HepG2 (cell line): ENCODE measurements around the gene CHKA. TPM values are rescaled to one million over a fixed set of nuclear protein-coding genes. Genes with fewer than 3 reads are reported as not detected.

Source experiments
- ARID4A ChIP-seq: sonication (generic); formaldehyde crosslinking; IDR thresholded peaks from 2 replicates; pipeline ENCODE4 v1.5.0; 2020; ENCODE audit warnings: mild to moderate bottlenecking, missing genetic modification reagents, borderline replicate concordance
- ATF1 ChIP-seq: IDR thresholded peaks from 2 replicates; pipeline ENCODE4 v1.6.1; 2016; ENCODE audit warnings: mild to moderate bottlenecking, control low read depth
- CBX5 ChIP-seq: sonication (generic); formaldehyde crosslinking; IDR thresholded peaks from 2 replicates; pipeline ENCODE4 v1.4.0; 2020; ENCODE audit warnings: missing genetic modification reagents, borderline replicate concordance
- HMG20B ChIP-seq: conservative IDR thresholded peaks from 2 replicates; pipeline ENCODE4 v1.6.1; 2016; ENCODE audit warnings: missing genetic modification reagents, missing compliant biosample characterization
- HNF4A ChIP-seq: sonication (generic); formaldehyde crosslinking; IDR thresholded peaks from 2 replicates; pipeline ENCODE4 v1.4.0; 2020; ENCODE audit warnings: missing genetic modification reagents
- NFIB ChIP-seq: sonication (generic); formaldehyde crosslinking; IDR thresholded peaks from 2 replicates; pipeline ENCODE4 v1.9.0; 2021; ENCODE audit warnings: missing genetic modification reagents, mild to moderate bottlenecking, borderline replicate concordance
- POGZ ChIP-seq: sonication (generic); formaldehyde crosslinking; IDR thresholded peaks from 2 replicates; pipeline ENCODE4 v1.4.0; 2020; ENCODE audit warnings: mild to moderate bottlenecking, missing genetic modification reagents
- RCOR2 ChIP-seq: IDR thresholded peaks from 2 replicates; pipeline ENCODE4 v1.6.1; 2016; ENCODE audit warnings: missing biosample characterization, missing genetic modification reagents
- RFX5 ChIP-seq: IDR thresholded peaks from 2 replicates; pipeline ENCODE4 v1.6.1; 2011; ENCODE audit warnings: low read depth, low read length, improper control_type of control experiment
- SIX4 ChIP-seq: sonication (generic); formaldehyde crosslinking; IDR thresholded peaks from 2 replicates; pipeline ENCODE4 v1.4.0; 2020; ENCODE audit warnings: missing genetic modification reagents
- SMAD9 ChIP-seq: sonication (generic); formaldehyde crosslinking; IDR thresholded peaks from 2 replicates; pipeline ENCODE4 v1.5.1; 2020; ENCODE audit warnings: mild to moderate bottlenecking, missing genetic modification reagents
- TBX3 ChIP-seq: fragments of 450-650 bp; IDR thresholded peaks from 2 replicates; pipeline ENCODE4 v1.6.1; 2017; ENCODE audit warnings: antibody characterized with exemption, mild to moderate bottlenecking, inconsistent platforms, borderline replicate concordance
- YEATS2 ChIP-seq: sonication (generic); formaldehyde crosslinking; IDR thresholded peaks from 2 replicates; pipeline ENCODE4 v1.4.0; 2020; ENCODE audit warnings: missing genetic modification reagents, borderline replicate concordance
- ZFP36 ChIP-seq: fragments of 150-350 bp; IDR thresholded peaks from 2 replicates; pipeline ENCODE4 v1.6.1; 2018; ENCODE audit warnings: borderline replicate concordance, low read length, low read depth; ENCODE audit not compliant: partially characterized antibody
- ZNF253 ChIP-seq: sonication (generic); formaldehyde crosslinking; IDR thresholded peaks from 2 replicates; pipeline ENCODE4 v1.8.0; 2022; ENCODE audit warnings: mild to moderate bottlenecking, missing genetic modification reagents, borderline replicate concordance
- ZNF354B ChIP-seq: sonication (generic); formaldehyde crosslinking; IDR thresholded peaks from 2 replicates; pipeline ENCODE4 v1.8.0; 2022; ENCODE audit warnings: mild to moderate bottlenecking, missing genetic modification reagents
- ZNF468 ChIP-seq: sonication (generic); formaldehyde crosslinking; IDR thresholded peaks from 2 replicates; pipeline ENCODE4 v1.8.0; 2022; ENCODE audit warnings: mild to moderate bottlenecking, moderate library complexity, missing genetic modification reagents
- ZNF510 ChIP-seq: sonication (generic); formaldehyde crosslinking; IDR thresholded peaks from 2 replicates; pipeline ENCODE4 v1.4.0; 2020; ENCODE audit warnings: low read depth, mild to moderate bottlenecking, missing genetic modification reagents
- ZNF564 ChIP-seq: sonication (generic); formaldehyde crosslinking; IDR thresholded peaks from 2 replicates; pipeline ENCODE4 v1.8.1; 2023; ENCODE audit warnings: mild to moderate bottlenecking, missing genetic modification reagents
- ZNF775 ChIP-seq: sonication (generic); formaldehyde crosslinking; IDR thresholded peaks from 2 replicates; pipeline ENCODE4 v1.4.0; 2020; ENCODE audit warnings: missing genetic modification reagents, mild to moderate bottlenecking, moderate library complexity, borderline replicate concordance
- polyA plus RNA-seq, 8 experiments: library from polyadenylated mRNA; depleted of rRNA in 3 of 8; stranded (reverse) in 7 of 8; unstranded in 1 of 8; fragments of >200 nt; fragmentation: Illumina TruSeq in 4 of 8; extraction: Trizol in 4 of 8; gene quantifications; 2 replicates each; pipeline versions ENCODE4 v1.2.1 to v1.2.3, GENCODE V29; 2011 to 2016; ENCODE audit warnings: low read depth in 4 of 8, missing spikeins in 1 of 8, mixed read lengths in 1 of 8; ENCODE audit not compliant: insufficient read depth in 1 of 8
- total RNA-seq, 5 experiments: library from RNA; depleted of rRNA; stranded (reverse); fragments of >200 nt; fragmentation: Illumina TruSeq; extraction: Trizol; gene quantifications; 2 replicates each; pipeline ENCODE4 v1.2.3, GENCODE V29; 2016; ENCODE audit warnings: low read depth in 1 of 5
- TF ChIP-seq, protein P1 (sequence below): sonication (generic); formaldehyde crosslinking; IDR thresholded peaks from 2 replicates; pipeline ENCODE4 v1.8.1; 2023; ENCODE audit warnings: mild to moderate bottlenecking, moderate library complexity, missing genetic modification reagents
- TF ChIP-seq, protein P2 (sequence below): sonication (generic); formaldehyde crosslinking; IDR thresholded peaks from 2 replicates; pipeline ENCODE4 v1.5.0; 2020; ENCODE audit warnings: missing genetic modification reagents
- TF ChIP-seq, protein P3 (sequence below): sonication (generic); formaldehyde crosslinking; IDR thresholded peaks from 2 replicates; pipeline ENCODE4 v1.9.0; 2021; ENCODE audit warnings: missing genetic modification reagents, borderline replicate concordance

CHKA gene
- total and polyA plus RNA-seq, 2 of the 13 experiments (the other 11 are each of a cell fraction or from before 2014, with no cell fraction given): 71.6 to 92.7 TPM

DNA sequence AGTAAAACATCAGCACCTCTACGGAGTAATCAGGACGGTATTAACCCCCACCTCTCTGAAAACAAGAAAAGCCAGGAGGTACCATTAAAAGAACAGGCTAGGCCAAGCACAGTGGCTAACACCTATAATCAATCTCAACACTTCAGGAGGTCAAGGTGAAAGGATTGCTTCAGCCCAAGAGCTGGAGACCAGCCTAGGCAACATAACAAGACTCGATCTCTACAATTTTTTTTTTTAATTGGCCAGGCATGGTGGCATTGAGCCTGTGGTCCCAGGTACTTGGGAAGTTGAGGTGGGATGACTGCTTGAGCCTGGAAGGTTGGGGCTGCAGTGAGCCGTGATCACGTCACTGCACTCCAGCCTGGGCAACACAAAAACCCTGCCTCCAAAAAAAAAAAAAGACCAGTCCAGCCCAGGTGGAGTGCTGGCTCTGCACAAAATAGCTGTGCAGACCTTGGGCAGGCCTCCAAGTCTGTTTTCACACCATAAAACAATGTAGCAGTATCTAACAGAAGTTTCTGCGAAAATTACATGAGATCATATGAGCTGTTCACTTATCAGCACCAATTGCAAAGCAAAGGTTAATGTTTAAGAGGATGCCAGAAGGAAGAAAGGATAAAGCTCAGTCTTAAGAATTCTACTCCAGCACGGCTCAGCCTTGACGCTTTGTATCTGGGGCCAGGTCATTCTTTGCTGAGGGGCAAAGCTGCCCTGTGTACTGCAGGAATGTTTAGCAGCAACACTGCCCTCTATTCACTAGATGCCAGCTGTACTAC is 14.8 kb downstream of the CHKA start (continued):
- no peak for TF ChIP-seq HMG20B (CRISPR knock-in tag)
- TF ChIP-seq ZNF564 (CRISPR knock-in tag): no peak
- TF ChIP-seq ATF1 (CRISPR knock-in tag): peak; percentile 18; the same call in 1 of the 2 replicates
- no peak; the same call in 1 of the 2 replicates for TF ChIP-seq ARID4A (CRISPR knock-in tag)
- TF ChIP-seq, protein P1, sequence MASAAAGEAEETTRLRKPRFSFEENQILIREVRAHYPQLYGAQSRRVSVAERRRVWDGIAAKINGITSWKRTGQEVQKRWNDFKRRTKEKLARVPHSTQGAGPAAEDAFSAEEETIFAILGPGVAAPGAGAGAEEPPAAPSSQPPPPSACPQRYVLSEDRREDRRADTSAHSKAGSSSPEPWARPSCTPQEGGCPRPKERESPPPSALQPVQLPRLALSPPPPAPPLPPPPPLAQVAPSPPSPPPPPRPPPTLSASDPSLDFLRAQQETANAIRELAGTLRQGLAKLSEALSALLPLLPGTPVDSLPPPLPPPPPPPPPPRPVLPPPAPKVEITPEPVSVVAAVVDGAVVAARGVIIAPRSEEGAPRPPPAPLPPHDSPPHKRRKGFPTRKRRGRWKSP: no peak
- TF ChIP-seq NFIB (CRISPR knock-in tag): no peak
- TF ChIP-seq CBX5: no peak; the same call in 1 of the 2 replicates
- peak; percentile 38; the same call in 1 of the 2 replicates for TF ChIP-seq HNF4A (CRISPR knock-in tag)
- TF ChIP-seq, protein P2, sequence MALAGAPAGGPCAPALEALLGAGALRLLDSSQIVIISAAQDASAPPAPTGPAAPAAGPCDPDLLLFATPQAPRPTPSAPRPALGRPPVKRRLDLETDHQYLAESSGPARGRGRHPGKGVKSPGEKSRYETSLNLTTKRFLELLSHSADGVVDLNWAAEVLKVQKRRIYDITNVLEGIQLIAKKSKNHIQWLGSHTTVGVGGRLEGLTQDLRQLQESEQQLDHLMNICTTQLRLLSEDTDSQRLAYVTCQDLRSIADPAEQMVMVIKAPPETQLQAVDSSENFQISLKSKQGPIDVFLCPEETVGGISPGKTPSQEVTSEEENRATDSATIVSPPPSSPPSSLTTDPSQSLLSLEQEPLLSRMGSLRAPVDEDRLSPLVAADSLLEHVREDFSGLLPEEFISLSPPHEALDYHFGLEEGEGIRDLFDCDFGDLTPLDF: no peak
- 0 out of 2 replicates have a peak, but pooled peaks have one; percentile 35 for TF ChIP-seq TBX3
- TF ChIP-seq ZNF510 (CRISPR knock-in tag): no peak
- TF ChIP-seq, protein P3, sequence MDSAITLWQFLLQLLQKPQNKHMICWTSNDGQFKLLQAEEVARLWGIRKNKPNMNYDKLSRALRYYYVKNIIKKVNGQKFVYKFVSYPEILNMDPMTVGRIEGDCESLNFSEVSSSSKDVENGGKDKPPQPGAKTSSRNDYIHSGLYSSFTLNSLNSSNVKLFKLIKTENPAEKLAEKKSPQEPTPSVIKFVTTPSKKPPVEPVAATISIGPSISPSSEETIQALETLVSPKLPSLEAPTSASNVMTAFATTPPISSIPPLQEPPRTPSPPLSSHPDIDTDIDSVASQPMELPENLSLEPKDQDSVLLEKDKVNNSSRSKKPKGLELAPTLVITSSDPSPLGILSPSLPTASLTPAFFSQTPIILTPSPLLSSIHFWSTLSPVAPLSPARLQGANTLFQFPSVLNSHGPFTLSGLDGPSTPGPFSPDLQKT (CRISPR knock-in tag): no peak
- 0 out of 2 replicates have a peak, but pooled peaks have one; percentile 21 for TF ChIP-seq POGZ (CRISPR knock-in tag)
- no peak for TF ChIP-seq ZNF253 (CRISPR knock-in tag)
- no peak for TF ChIP-seq RFX5
- no peak for TF ChIP-seq SIX4 (CRISPR knock-in tag)
- 0 out of 2 replicates have a peak, but pooled peaks have one; percentile 28 for TF ChIP-seq RCOR2 (CRISPR knock-in tag)
- no peak for TF ChIP-seq ZNF468
- no peak for TF ChIP-seq ZFP36
- no peak for TF ChIP-seq ZNF775 (CRISPR knock-in tag)
- TF ChIP-seq SMAD9 (CRISPR knock-in tag): peak; percentile 37; the same call in 1 of the 2 replicates
- TF ChIP-seq ZNF354B (CRISPR knock-in tag): no peak
- TF ChIP-seq YEATS2: no peak
